ENCODE measurements around the gene POU6F2. TPM values are rescaled to one million over a fixed set of nuclear protein-coding genes. Genes with fewer than 3 reads are reported as not detected.
"Not testable (repeated sequence)": the region's sequence is repeated elsewhere in the genome, so short reads cannot be mapped to it uniquely, and the experiment has no call there.

Gene POU6F2
- total RNA-seq, 5 donors from 2014 or later (not counting 1 experiment from before 2014, with no cell fraction given), result not detected

DNA sequence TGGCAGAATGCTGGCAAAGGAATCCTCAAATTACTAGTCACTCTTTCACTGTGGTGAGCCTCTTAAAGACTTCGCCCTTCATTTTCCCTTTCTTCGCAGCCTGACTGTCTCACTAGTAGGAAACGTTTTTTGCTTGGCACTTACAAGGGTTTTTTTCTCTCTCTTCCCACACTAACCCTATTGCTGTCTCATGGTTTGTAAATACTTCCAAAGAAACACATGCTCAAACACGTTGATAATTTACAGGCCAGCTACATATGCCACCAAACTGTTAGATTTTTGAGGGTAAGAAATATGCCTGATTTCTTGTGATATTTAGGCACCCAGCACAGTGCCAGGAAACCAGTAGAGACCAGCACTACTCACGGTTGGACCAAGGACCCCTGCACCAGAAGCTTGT is 340.2 kb downstream of the POU6F2 start:
- H3K27me3 Mint-ChIP-seq, result peaks cover 11% of the 10 kb centered on the region in 2 donors

DNA sequence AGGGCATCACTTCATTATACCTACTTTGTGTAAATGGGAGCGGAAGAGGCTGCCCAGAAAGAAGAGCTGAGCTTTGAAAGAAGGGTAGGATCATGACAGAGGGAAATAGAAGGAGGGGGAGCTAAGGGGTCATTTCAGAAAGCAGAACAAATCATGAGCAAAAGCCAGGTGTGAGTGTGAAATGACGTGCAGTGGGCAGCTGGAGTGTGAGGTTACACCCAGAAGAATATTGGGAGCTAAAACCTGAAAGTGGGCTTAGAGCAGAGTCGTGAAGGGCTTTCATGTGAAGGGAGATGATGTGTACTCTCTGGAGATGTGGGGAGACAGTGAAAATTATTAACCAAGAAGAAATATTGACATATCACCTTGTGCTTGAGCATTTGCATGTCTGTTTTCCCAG is 343.5 kb downstream of the POU6F2 start:
- Mint-ChIP-seq H3K4me1 (no peaks in the 10 kb centered on the region), H3K27me3 (peaks cover 11 to 12% of the 10 kb centered on the region in 2 donors), H3K36me3 (no peaks in the 10 kb centered on the region), H3K9me3 (no peaks in the 10 kb centered on the region), H3K27ac (no peak overlapping the region), H3K4me3 (no peak overlapping the region)
- POLR2A ChIA-PET, result no interaction called here
- no peak overlapping the region for H3K27ac ChIP-seq (ENCODE audit: low read length)
- H3K4me3 ChIP-seq (ENCODE audit: control insufficient read depth in 1 of 2, extremely low read depth in 1 of 2, low read length in 1 of 2), result no peak overlapping the region
- H3K27me3 ChIP-seq (replicated peaks in 1 of 2; ENCODE audit: control insufficient read depth in 2 of 2, extremely low read depth in 1 of 2, insufficient read depth in 2 of 2, low read length in 1 of 2), result no peaks in the 10 kb centered on the region
- ATAC-seq (replicated peaks in 1 of 4) (no peak), DNase-seq (no peak)
- no peaks in the 10 kb centered on the region for H3K4me1 ChIP-seq (ENCODE audit: control insufficient read depth in 1 of 2, extremely low read depth in 1 of 2, insufficient read depth in 2 of 2, low read length in 2 of 2)
- H3K9me3 ChIP-seq, result no peaks in the 10 kb centered on the region
- H3K36me3 ChIP-seq (ENCODE audit: control insufficient read depth in 2 of 2, extremely low read depth in 1 of 2, insufficient read depth in 1 of 2, low read length in 1 of 2), result no peaks in the 10 kb centered on the region
- CTCF ChIA-PET, result no interaction called here
- WGBS (ENCODE audit: insufficient coverage), result 33% methylated on average over 2 of the region's 3 CpGs

More for the DNA sequence above, 340.2 kb downstream of the POU6F2 start:
- POLR2A ChIA-PET, result no interaction called here
- no peaks in the 10 kb centered on the region for H3K36me3 Mint-ChIP-seq
- Histone ChIP-seq H3K27ac (ENCODE audit: low read length) (no peak overlapping the region), H3K36me3 (ENCODE audit: control insufficient read depth in 2 of 2, extremely low read depth in 1 of 2, insufficient read depth in 1 of 2, low read length in 1 of 2) (no peaks in the 10 kb centered on the region), H3K27me3 (replicated peaks in 1 of 2; ENCODE audit: control insufficient read depth in 2 of 2, extremely low read depth in 1 of 2, insufficient read depth in 2 of 2, low read length in 1 of 2) (no peaks in the 10 kb centered on the region), H3K4me1 (ENCODE audit: control insufficient read depth in 1 of 2, extremely low read depth in 1 of 2, insufficient read depth in 2 of 2, low read length in 2 of 2) (no peaks in the 10 kb centered on the region), H3K4me3 (ENCODE audit: control insufficient read depth in 1 of 2, extremely low read depth in 1 of 2, low read length in 1 of 2) (no peak overlapping the region), H3K9me3 (no peaks in the 10 kb centered on the region)
- DNase-seq (no peak), ATAC-seq (replicated peaks in 1 of 4) (no peak)
- WGBS (ENCODE audit: insufficient coverage), result 80% methylated on average over 1 of the region's 5 CpGs
- no peak overlapping the region for H3K27ac Mint-ChIP-seq
- CTCF ChIA-PET, result no interaction called here
- no peaks in the 10 kb centered on the region for H3K9me3 Mint-ChIP-seq
- no peaks in the 10 kb centered on the region for H3K4me1 Mint-ChIP-seq
- no peak overlapping the region for H3K4me3 Mint-ChIP-seq

DNA sequence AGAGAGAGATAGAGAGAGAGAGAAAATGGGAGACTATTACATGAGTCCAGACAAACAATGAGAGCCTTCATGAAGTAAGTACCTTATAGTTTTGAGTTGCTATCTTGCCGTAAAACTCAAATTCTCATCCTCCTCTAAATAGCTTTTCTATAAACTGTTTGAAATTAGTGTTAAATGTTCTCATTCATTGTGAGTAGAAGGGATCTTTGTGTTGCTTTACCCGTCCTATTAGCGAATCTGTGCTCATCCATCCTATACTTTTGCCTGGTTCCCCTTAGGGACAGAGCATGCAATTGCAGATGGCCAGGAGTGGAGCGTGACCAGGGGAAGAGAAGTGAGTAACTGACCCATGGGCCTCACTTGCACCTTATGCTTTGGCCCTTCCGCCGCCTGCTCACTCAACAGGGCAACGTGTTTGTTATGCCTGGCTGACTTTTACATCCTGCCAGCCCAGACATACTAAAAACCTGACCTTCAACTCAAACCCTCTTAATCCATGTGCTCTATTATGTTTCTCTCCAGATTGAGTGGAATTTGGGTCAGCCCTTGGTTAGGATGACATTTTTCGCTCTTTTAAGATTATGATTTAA is 344.3 kb downstream of the POU6F2 start:
- DNase-seq (no peak), ATAC-seq (replicated peaks in 1 of 4) (no peak)
- Mint-ChIP-seq H3K27me3 (peaks cover 11 to 15% of the 10 kb centered on the region in 2 donors), H3K27ac (no peak overlapping the region), H3K4me1 (no peaks in the 10 kb centered on the region), H3K4me3 (no peak overlapping the region), H3K9me3 (no peaks in the 10 kb centered on the region), H3K36me3 (no peaks in the 10 kb centered on the region)
- no peaks in the 10 kb centered on the region for H3K9me3 ChIP-seq
- no peak overlapping the region for H3K4me3 ChIP-seq (ENCODE audit: control insufficient read depth in 1 of 2, extremely low read depth in 1 of 2, low read length in 1 of 2)
- no peak overlapping the region for H3K27ac ChIP-seq (ENCODE audit: low read length)
- H3K4me1 ChIP-seq (ENCODE audit: control insufficient read depth in 1 of 2, extremely low read depth in 1 of 2, insufficient read depth in 2 of 2, low read length in 2 of 2), result no peaks in the 10 kb centered on the region
- ChIA-PET POLR2A (no interaction called here), CTCF (no interaction called here)
- no peaks in the 10 kb centered on the region for H3K36me3 ChIP-seq (ENCODE audit: control insufficient read depth in 2 of 2, extremely low read depth in 1 of 2, insufficient read depth in 1 of 2, low read length in 1 of 2)
- no peaks in the 10 kb centered on the region for H3K27me3 ChIP-seq (replicated peaks in 1 of 2; ENCODE audit: control insufficient read depth in 2 of 2, extremely low read depth in 1 of 2, insufficient read depth in 2 of 2, low read length in 1 of 2)
- 69% methylated on average over 2 of the region's 8 CpGs for WGBS (ENCODE audit: insufficient coverage)

DNA sequence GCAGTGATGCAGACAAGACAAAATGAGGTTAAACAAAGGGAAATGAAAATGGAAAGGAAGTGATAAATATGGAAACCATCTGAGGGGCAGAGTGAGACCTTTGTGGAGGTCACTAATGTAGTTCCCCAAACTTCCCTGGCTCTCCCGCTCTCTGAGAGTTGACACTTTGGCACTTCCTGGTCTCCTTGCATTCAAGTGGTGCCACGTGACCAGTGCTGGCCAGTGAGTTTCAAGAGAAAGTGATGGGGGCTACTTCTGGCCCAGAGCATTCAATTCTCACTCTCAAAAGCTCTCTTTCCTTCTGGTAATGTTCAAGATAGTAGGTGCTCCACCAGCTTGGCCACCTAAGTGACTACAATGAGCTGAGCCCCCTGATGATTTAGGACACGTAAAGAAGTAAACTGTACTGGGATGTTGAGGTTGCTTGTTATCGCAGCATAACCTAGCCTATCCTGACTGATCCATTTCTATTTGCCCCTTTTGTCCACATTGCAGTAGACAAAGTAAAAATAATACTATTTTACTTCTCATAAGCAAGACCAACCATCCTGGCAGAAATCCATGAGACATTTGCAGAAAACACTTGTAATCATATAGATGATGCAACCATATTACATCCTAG is 346.5 kb downstream of the POU6F2 start:
- DNase-seq (no peak), ATAC-seq (replicated peaks in 1 of 4) (no peak)
- ChIA-PET POLR2A (no interaction called here), CTCF (no interaction called here)
- H3K27ac Mint-ChIP-seq, result no peak overlapping the region
- Histone ChIP-seq H3K27ac (ENCODE audit: low read length) (no peak overlapping the region), H3K4me1 (ENCODE audit: control insufficient read depth in 1 of 2, extremely low read depth in 1 of 2, insufficient read depth in 2 of 2, low read length in 2 of 2) (no peaks in the 10 kb centered on the region), H3K9me3 (no peaks in the 10 kb centered on the region), H3K36me3 (ENCODE audit: control insufficient read depth in 2 of 2, extremely low read depth in 1 of 2, insufficient read depth in 1 of 2, low read length in 1 of 2) (no peaks in the 10 kb centered on the region), H3K27me3 (replicated peaks in 1 of 2; ENCODE audit: control insufficient read depth in 2 of 2, extremely low read depth in 1 of 2, insufficient read depth in 2 of 2, low read length in 1 of 2) (no peaks in the 10 kb centered on the region), H3K4me3 (ENCODE audit: control insufficient read depth in 1 of 2, extremely low read depth in 1 of 2, low read length in 1 of 2) (no peak overlapping the region)
- H3K4me1 Mint-ChIP-seq, result no peaks in the 10 kb centered on the region
- no peaks in the 10 kb centered on the region for H3K9me3 Mint-ChIP-seq
- WGBS (ENCODE audit: insufficient coverage), result no CpG with 5 or more reads among the region's 4 CpGs
- H3K4me3 Mint-ChIP-seq, result no peak overlapping the region
- no peaks in the 10 kb centered on the region for H3K36me3 Mint-ChIP-seq
- H3K27me3 Mint-ChIP-seq, result peaks cover 8 to 15% of the 10 kb centered on the region in 2 donors

DNA sequence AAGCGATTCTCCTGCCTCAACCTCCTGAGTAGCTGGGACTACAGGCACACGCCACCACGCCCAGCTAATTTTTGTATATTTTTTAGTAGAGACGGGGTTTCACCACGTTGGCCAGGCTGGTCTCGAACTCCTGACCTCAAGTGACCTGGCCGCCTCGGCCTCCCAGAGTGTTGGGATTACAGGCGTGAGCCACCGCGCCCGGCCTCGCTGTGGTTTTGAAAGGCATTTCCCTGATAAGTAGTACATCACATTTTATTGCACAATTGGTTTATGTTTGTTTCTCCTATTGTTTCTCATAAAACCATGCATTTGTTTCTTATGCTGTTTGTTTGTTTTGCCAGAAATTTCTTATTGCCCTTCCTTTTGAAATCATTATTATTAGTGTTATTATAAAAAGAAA is 353.9 kb downstream of the POU6F2 start:
- H3K9me3 Mint-ChIP-seq; H3K9me3 ChIP-seq; DNase-seq; H3K36me3 ChIP-seq (ENCODE audit: control insufficient read depth in 2 of 2, extremely low read depth in 1 of 2, insufficient read depth in 1 of 2, low read length in 1 of 2); POLR2A ChIA-PET; H3K36me3 Mint-ChIP-seq; H3K4me3 Mint-ChIP-seq; H3K4me1 ChIP-seq (ENCODE audit: control insufficient read depth in 1 of 2, extremely low read depth in 1 of 2, insufficient read depth in 2 of 2, low read length in 2 of 2); ATAC-seq (replicated peaks in 1 of 4); H3K27ac Mint-ChIP-seq; H3K4me1 Mint-ChIP-seq; H3K27me3 ChIP-seq (replicated peaks in 1 of 2; ENCODE audit: control insufficient read depth in 2 of 2, extremely low read depth in 1 of 2, insufficient read depth in 2 of 2, low read length in 1 of 2); H3K4me3 ChIP-seq (ENCODE audit: control insufficient read depth in 1 of 2, extremely low read depth in 1 of 2, low read length in 1 of 2); H3K27ac ChIP-seq (ENCODE audit: low read length); CTCF ChIA-PET: not testable (repeated sequence)
- peaks cover 3 to 12% of the 10 kb centered on the region in 2 donors for H3K27me3 Mint-ChIP-seq
- WGBS (ENCODE audit: insufficient coverage), result 87% methylated on average over 4 of the region's 13 CpGs

DNA sequence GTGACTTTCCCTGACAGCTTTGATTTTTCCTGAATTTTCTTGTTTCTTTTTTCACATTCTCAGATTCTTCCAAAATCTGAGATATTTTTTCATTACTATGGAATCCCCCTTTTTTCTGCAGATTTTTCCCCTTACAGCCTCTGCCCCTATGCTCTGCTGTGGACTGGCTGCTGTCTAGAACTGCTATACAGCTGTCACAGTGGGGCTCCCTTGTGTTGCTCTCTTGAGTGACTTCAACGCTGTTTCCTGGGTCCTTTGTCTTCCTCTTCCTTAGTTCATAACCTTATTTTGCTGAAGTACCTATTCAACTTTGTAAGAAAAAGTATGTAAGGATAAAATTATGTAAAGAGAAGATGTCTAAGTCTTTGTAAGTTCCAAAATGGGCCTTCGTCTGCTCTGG is 354.4 kb downstream of the POU6F2 start:
- ChIA-PET CTCF (no interaction called here), POLR2A (no interaction called here)
- H3K4me1 Mint-ChIP-seq, result no peaks in the 10 kb centered on the region
- no peaks in the 10 kb centered on the region for H3K36me3 Mint-ChIP-seq
- Histone ChIP-seq H3K27me3 (replicated peaks in 1 of 2; ENCODE audit: control insufficient read depth in 2 of 2, extremely low read depth in 1 of 2, insufficient read depth in 2 of 2, low read length in 1 of 2) (no peaks in the 10 kb centered on the region), H3K27ac (ENCODE audit: low read length) (no peak overlapping the region), H3K4me1 (ENCODE audit: control insufficient read depth in 1 of 2, extremely low read depth in 1 of 2, insufficient read depth in 2 of 2, low read length in 2 of 2) (no peaks in the 10 kb centered on the region), H3K4me3 (ENCODE audit: control insufficient read depth in 1 of 2, extremely low read depth in 1 of 2, low read length in 1 of 2) (no peak overlapping the region), H3K36me3 (ENCODE audit: control insufficient read depth in 2 of 2, extremely low read depth in 1 of 2, insufficient read depth in 1 of 2, low read length in 1 of 2) (no peaks in the 10 kb centered on the region), H3K9me3 (no peaks in the 10 kb centered on the region)
- no peaks in the 10 kb centered on the region for H3K9me3 Mint-ChIP-seq
- DNase-seq, result no peak
- no peak overlapping the region for H3K4me3 Mint-ChIP-seq
- no peak overlapping the region for H3K27ac Mint-ChIP-seq
- peaks cover 3 to 12% of the 10 kb centered on the region in 2 donors for H3K27me3 Mint-ChIP-seq
- WGBS (ENCODE audit: insufficient coverage), result 100% methylated on average over 1 of the region's 2 CpGs
- no peak for ATAC-seq (replicated peaks in 1 of 4)

DNA sequence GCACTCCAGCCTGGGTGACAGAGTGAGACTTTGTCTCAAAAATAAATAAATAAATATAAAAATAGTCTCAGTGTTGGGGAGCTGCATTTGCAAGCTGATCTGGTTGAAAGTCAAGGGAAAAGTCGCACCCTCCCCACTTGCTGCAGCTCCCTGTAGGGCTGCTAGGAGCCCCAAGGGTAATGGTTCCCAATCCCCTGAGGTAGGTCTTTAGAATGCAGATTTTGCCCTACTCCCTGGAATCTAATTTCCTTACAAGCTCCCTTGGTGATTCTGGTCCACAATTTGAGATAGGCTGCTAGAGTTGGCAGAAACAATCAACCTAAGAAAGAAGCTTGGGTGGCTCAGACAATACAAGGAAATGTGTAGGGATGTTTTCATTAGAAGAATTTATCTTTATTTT is 356.0 kb downstream of the POU6F2 start:
- H3K27ac Mint-ChIP-seq, result no peak overlapping the region
- no peak overlapping the region for H3K4me3 Mint-ChIP-seq
- H3K4me1 ChIP-seq (ENCODE audit: control insufficient read depth in 1 of 2, extremely low read depth in 1 of 2, insufficient read depth in 2 of 2, low read length in 2 of 2), result no peaks in the 10 kb centered on the region
- ATAC-seq (replicated peaks in 1 of 4) (no peak), DNase-seq (no peak)
- H3K27me3 ChIP-seq (replicated peaks in 1 of 2; ENCODE audit: control insufficient read depth in 2 of 2, extremely low read depth in 1 of 2, insufficient read depth in 2 of 2, low read length in 1 of 2), result no peaks in the 10 kb centered on the region
- ChIA-PET POLR2A (no interaction called here), CTCF (no interaction called here)
- no peaks in the 10 kb centered on the region for H3K36me3 Mint-ChIP-seq
- H3K27me3 Mint-ChIP-seq, result peaks cover 3 to 12% of the 10 kb centered on the region in 2 donors
- no peak overlapping the region for H3K4me3 ChIP-seq (ENCODE audit: control insufficient read depth in 1 of 2, extremely low read depth in 1 of 2, low read length in 1 of 2)
- no peaks in the 10 kb centered on the region for H3K9me3 ChIP-seq
- no peak overlapping the region for H3K27ac ChIP-seq (ENCODE audit: low read length)
- WGBS (ENCODE audit: insufficient coverage), result no CpG with 5 or more reads among the region's 1 CpG
- H3K9me3 Mint-ChIP-seq, result no peaks in the 10 kb centered on the region
- H3K36me3 ChIP-seq (ENCODE audit: control insufficient read depth in 2 of 2, extremely low read depth in 1 of 2, insufficient read depth in 1 of 2, low read length in 1 of 2), result no peaks in the 10 kb centered on the region
- no peaks in the 10 kb centered on the region for H3K4me1 Mint-ChIP-seq

Measured in T-cell (primary cell).